GM23248 (cell line): ENCODE measurements around the gene ADGRL3. TPM values are rescaled to one million over a fixed set of nuclear protein-coding genes. Genes with fewer than 3 reads are reported as not detected.

Source experiments
- DNase-seq: peaks from one replicate; pipeline ENCODE4 v3.0.0-alpha.2; 2015
- H2AFZ ChIP-seq: fragments of 200-600 bp; sonication (generic); 2 replicates; pipeline ENCODE4 v1.6.1; 2016; ENCODE audit warnings: antibody characterized with exemption
- H3F3A ChIP-seq: fragments of 200-600 bp; sonication (generic); 2 replicates; pipeline ENCODE4 v1.6.1; 2016; ENCODE audit warnings: mild to moderate bottlenecking, antibody characterized with exemption, mixed run types; ENCODE audit not compliant: insufficient read depth
- H3K27ac ChIP-seq: fragments of 200-600 bp; sonication (generic); 2 replicates; pipeline ENCODE4 v1.5.1; 2016; ENCODE audit warnings: mild to moderate bottlenecking
- H3K27me3 ChIP-seq: fragments of 200-600 bp; sonication (generic); replicated peaks from 2 replicates; pipeline ENCODE4 v1.6.1; 2016; ENCODE audit warnings: mild to moderate bottlenecking; ENCODE audit not compliant: insufficient read depth
- H3K36me3 ChIP-seq: fragments of 200-600 bp; sonication (generic); 2 replicates; pipeline ENCODE4 v1.6.1; 2016; ENCODE audit warnings: low read depth, mild to moderate bottlenecking
- H3K4me1 ChIP-seq: fragments of 200-600 bp; sonication (generic); 2 replicates; pipeline ENCODE4 v1.6.1; 2016; ENCODE audit warnings: mild to moderate bottlenecking; ENCODE audit not compliant: insufficient read depth
- H3K4me2 ChIP-seq: fragments of 200-600 bp; sonication (generic); one replicate; pipeline ENCODE4 v1.6.1; 2016; ENCODE audit warnings: mild to moderate bottlenecking; ENCODE audit not compliant: unreplicated experiment
- H3K4me3 ChIP-seq: fragments of 200-600 bp; sonication (generic); 2 replicates; pipeline ENCODE4 v1.5.1; 2016; ENCODE audit warnings: mild to moderate bottlenecking
- H3K79me2 ChIP-seq: fragments of 200-600 bp; sonication (generic); 2 replicates; pipeline ENCODE4 v1.6.1; 2016; ENCODE audit warnings: mild to moderate bottlenecking; ENCODE audit not compliant: insufficient read depth
- H3K9ac ChIP-seq: fragments of 200-600 bp; sonication (generic); 2 replicates; pipeline ENCODE4 v1.6.1; 2016; ENCODE audit warnings: mild to moderate bottlenecking
- H3K9me2 ChIP-seq: fragments of 200-600 bp; sonication (generic); 2 replicates; pipeline ENCODE4 v1.6.1; 2016; ENCODE audit warnings: mixed run types, mild to moderate bottlenecking, moderate library complexity; ENCODE audit not compliant: insufficient read depth
- H3K9me3 ChIP-seq: fragments of 200-600 bp; sonication (generic); one replicate; pipeline ENCODE4 v1.6.1; 2017; ENCODE audit warnings: low read depth
- H4K20me1 ChIP-seq: fragments of 200-600 bp; sonication (generic); 2 replicates; pipeline ENCODE4 v1.6.0; 2016; ENCODE audit not compliant: insufficient read depth
- EZH2 ChIP-seq: fragments of 200-600 bp; sonication (generic); IDR thresholded peaks from 2 replicates; pipeline ENCODE4 v1.6.1; 2018; ENCODE audit warnings: antibody characterized with exemption, mild to moderate bottlenecking; ENCODE audit not compliant: insufficient read depth, poor library complexity, severe bottlenecking
- EZH2phosphoT487 ChIP-seq: fragments of 200-600 bp; sonication (generic); IDR thresholded peaks from 2 replicates; pipeline ENCODE4 v1.6.1; 2018; ENCODE audit warnings: antibody characterized with exemption, moderate library complexity, mild to moderate bottlenecking, low read depth; ENCODE audit not compliant: insufficient read depth
- WGBS, 2 experiments: methylation state at CpG; one replicate each; pipeline ENCODE4 v1.1.6; 2015 to 2017; ENCODE audit warnings: low lambda C conversion rate in 2 of 2, low coverage in 1 of 2; ENCODE audit errors: missing lambda C conversion rate in 2 of 2; 5-methylcytosine and 5-hydroxymethylcytosine counted together
- in situ Hi-C: fragments of 300-500 bp; cut with MboI; formaldehyde crosslinking; loops from 2 replicates; pipeline ENCODE4 v1.15.0; 2020
- polyA plus RNA-seq: library from polyadenylated mRNA; unstranded; fragments of >200 nt; fragmentation: Nextera tagmentation; extraction: Ambion mirVana; gene quantifications from 2 replicates; pipeline ENCODE4 v1.2.1, GENCODE V29; 2016
- total RNA-seq: library from RNA; depleted of rRNA; stranded (reverse); fragments of >200 nt; shearing (Covaris generic); gene quantifications from 2 replicates; pipeline ENCODE4 v1.2.3, GENCODE V29; 2014

Gene ADGRL3
- total and polyA plus RNA-seq, 2 experiments from 2014 or later, result not detected

GRCh38 chr4:61820136-61820535 lies 620.0 kb downstream of the ADGRL3 start:
- in situ Hi-C loops, result no loop called here
- Histone ChIP-seq H3K9me3 (no peaks in the 10 kb centered on the region), H3K9me2 (no peaks in the 10 kb centered on the region), H3K4me1 (no peaks in the 10 kb centered on the region), H3K4me3 (no peak overlapping the region), H3K27me3 (no peaks in the 10 kb centered on the region), H3K79me2 (no peaks in the 10 kb centered on the region), H2AFZ (no peak overlapping the region), H3K4me2 (no peak overlapping the region), H4K20me1 (no peaks in the 10 kb centered on the region), H3K27ac (no peak overlapping the region), H3F3A (no peaks in the 10 kb centered on the region), H3K9ac (no peak overlapping the region), H3K36me3 (no peaks in the 10 kb centered on the region)
- WGBS, 2 experiments, result 12 to 16% methylated on average over 3 of the region's 3 CpGs
- TF ChIP-seq EZH2phosphoT487 (no peak), EZH2 (no peak)
- no peak for DNase-seq

GRCh38 chr4:61824454-61824853 lies 624.3 kb downstream of the ADGRL3 start:
- no peak overlapping the region for H3K4me2 ChIP-seq
- no peaks in the 10 kb centered on the region for H3F3A ChIP-seq
- H2AFZ ChIP-seq, result no peak overlapping the region
- H3K4me3 ChIP-seq, result no peak overlapping the region
- H3K27me3 ChIP-seq, result no peaks in the 10 kb centered on the region
- no peaks in the 10 kb centered on the region for H3K36me3 ChIP-seq
- H3K4me1 ChIP-seq, result no peaks in the 10 kb centered on the region
- no peaks in the 10 kb centered on the region for H3K9me2 ChIP-seq
- WGBS, 2 experiments, result 13 to 18% methylated on average over 2 of the region's 2 CpGs
- in situ Hi-C loops, result no loop called here
- no peaks in the 10 kb centered on the region for H3K79me2 ChIP-seq
- no peak overlapping the region for H3K9ac ChIP-seq
- no peak for TF ChIP-seq EZH2
- TF ChIP-seq EZH2phosphoT487, result no peak
- no peak for DNase-seq
- no peak overlapping the region for H3K27ac ChIP-seq
- no peaks in the 10 kb centered on the region for H4K20me1 ChIP-seq
- H3K9me3 ChIP-seq, result no peaks in the 10 kb centered on the region

- 0 to 6% methylated on average over 1 of the region's 1 CpG for WGBS, 2 experiments
These were observed 627.8 kb downstream of the ADGRL3 start for GRCh38 chr4:61827907-61828391.

GRCh38 chr4:61828960-61829359 lies 628.8 kb downstream of the ADGRL3 start:
- no peak overlapping the region for H3K9ac ChIP-seq
- no peak overlapping the region for H3K4me2 ChIP-seq
- H3K9me3 ChIP-seq, result no peaks in the 10 kb centered on the region
- H3K9me2 ChIP-seq, result no peaks in the 10 kb centered on the region
- no peak for DNase-seq
- H2AFZ ChIP-seq, result no peak overlapping the region
- no peaks in the 10 kb centered on the region for H3K79me2 ChIP-seq
- in situ Hi-C loops, result no loop called here
- H3K4me1 ChIP-seq, result no peaks in the 10 kb centered on the region
- WGBS, 2 experiments, result 7 to 12% methylated on average over 3 of the region's 3 CpGs
- no peaks in the 10 kb centered on the region for H3K27me3 ChIP-seq
- no peaks in the 10 kb centered on the region for H4K20me1 ChIP-seq
- H3F3A ChIP-seq, result no peaks in the 10 kb centered on the region
- no peak overlapping the region for H3K27ac ChIP-seq
- no peak overlapping the region for H3K4me3 ChIP-seq
- no peaks in the 10 kb centered on the region for H3K36me3 ChIP-seq
- TF ChIP-seq EZH2 (no peak), EZH2phosphoT487 (no peak)

More at GRCh38 chr4:61827907-61828391, 627.8 kb downstream of the ADGRL3 start:
- no peaks in the 10 kb centered on the region for H4K20me1 ChIP-seq
- in situ Hi-C loops, result no loop called here
- no peaks in the 10 kb centered on the region for H3K27me3 ChIP-seq
- no peak overlapping the region for H3K27ac ChIP-seq
- no peak for TF ChIP-seq EZH2
- TF ChIP-seq EZH2phosphoT487, result no peak
- H3K9me2 ChIP-seq, result no peaks in the 10 kb centered on the region
- no peak overlapping the region for H3K4me3 ChIP-seq
- H3F3A ChIP-seq, result no peaks in the 10 kb centered on the region
- H3K4me2 ChIP-seq, result no peak overlapping the region
- no peaks in the 10 kb centered on the region for H3K36me3 ChIP-seq
- no peaks in the 10 kb centered on the region for H3K79me2 ChIP-seq
- H2AFZ ChIP-seq, result no peak overlapping the region
- no peak overlapping the region for H3K9ac ChIP-seq
- no peaks in the 10 kb centered on the region for H3K9me3 ChIP-seq
- DNase-seq, result no peak
- H3K4me1 ChIP-seq, result no peaks in the 10 kb centered on the region

GRCh38 chr4:61831987-61832386 lies 631.9 kb downstream of the ADGRL3 start:
- DNase-seq, result no peak
- in situ Hi-C loops, result no loop called here
- H3K36me3 ChIP-seq, result no peaks in the 10 kb centered on the region
- H3K9me2 ChIP-seq, result no peaks in the 10 kb centered on the region
- H3F3A ChIP-seq, result no peaks in the 10 kb centered on the region
- H3K4me3 ChIP-seq, result no peak overlapping the region
- no peaks in the 10 kb centered on the region for H3K9me3 ChIP-seq
- H4K20me1 ChIP-seq, result no peaks in the 10 kb centered on the region
- no peaks in the 10 kb centered on the region for H3K27me3 ChIP-seq
- no peak overlapping the region for H3K27ac ChIP-seq
- no peaks in the 10 kb centered on the region for H3K79me2 ChIP-seq
- H2AFZ ChIP-seq, result no peak overlapping the region
- H3K9ac ChIP-seq, result no peak overlapping the region
- 6 to 12% methylated on average over 1 of the region's 1 CpG for WGBS, 2 experiments
- H3K4me2 ChIP-seq, result no peak overlapping the region
- H3K4me1 ChIP-seq, result no peaks in the 10 kb centered on the region
- no peak for TF ChIP-seq EZH2
- no peak for TF ChIP-seq EZH2phosphoT487
